Loucy (cell line): ENCODE measurements around the gene MAP3K10.

ENCODE experiments used
- H2AFZ ChIP-seq: fragments of 200-600 bp; sonication (generic); 2 replicates; pipeline ENCODE4 v1.6.0; 2016; ENCODE audit warnings: antibody characterized with exemption, mild to moderate bottlenecking, low read length, moderate library complexity
- H3F3A ChIP-seq: fragments of 200-600 bp; 2 replicates; pipeline ENCODE4 v1.6.0; 2016; ENCODE audit warnings: antibody characterized with exemption, low read depth, mild to moderate bottlenecking
- H3K27me3 ChIP-seq: fragments of 200-600 bp; sonication (generic); 2 replicates; pipeline ENCODE4 v1.6.1; 2014; ENCODE audit warnings: low read length, mild to moderate bottlenecking; ENCODE audit not compliant: insufficient read depth, poor library complexity, severe bottlenecking
- H3K36me3 ChIP-seq: fragments of 200-600 bp; sonication (generic); 2 replicates; pipeline ENCODE4 v1.6.1; 2016; ENCODE audit warnings: low read length; ENCODE audit not compliant: insufficient read depth
- H3K4me1 ChIP-seq: fragments of 200-600 bp; sonication (generic); 2 replicates; pipeline ENCODE4 v1.5.1; 2014; ENCODE audit warnings: low read length, mild to moderate bottlenecking; ENCODE audit not compliant: insufficient read depth, poor library complexity, severe bottlenecking
- H3K4me2 ChIP-seq: fragments of 200-600 bp; sonication (generic); 2 replicates; pipeline ENCODE4 v1.6.0; 2014; ENCODE audit warnings: antibody characterized with exemption, low read length, low read depth, mild to moderate bottlenecking; ENCODE audit not compliant: poor library complexity, severe bottlenecking
- H3K4me3 ChIP-seq: fragments of 200-600 bp; sonication (generic); 2 replicates; pipeline ENCODE4 v1.5.1; 2014; ENCODE audit warnings: low read length, mild to moderate bottlenecking, mixed read lengths; ENCODE audit not compliant: poor library complexity, severe bottlenecking
- H3K79me2 ChIP-seq: fragments of 200-600 bp; sonication (generic); 2 replicates; pipeline ENCODE4 v1.6.1; 2014; ENCODE audit warnings: low read length; ENCODE audit not compliant: insufficient read depth
- H3K9ac ChIP-seq: fragments of 200-600 bp; sonication (generic); 2 replicates; pipeline ENCODE4 v1.6.0; 2014; ENCODE audit warnings: mild to moderate bottlenecking, low read depth, low read length, moderate library complexity; ENCODE audit not compliant: poor library complexity, severe bottlenecking
- H3K9me2 ChIP-seq: fragments of 200-600 bp; sonication (generic); replicated peaks from 2 replicates; pipeline ENCODE4 v1.6.1; 2016; ENCODE audit warnings: low read depth, low read length, mixed read lengths
- H3K9me3 ChIP-seq: fragments of 200-600 bp; sonication (generic); 2 replicates; pipeline ENCODE4 v1.6.1; 2014; ENCODE audit warnings: mild to moderate bottlenecking, antibody characterized with exemption, low read length, low read depth; ENCODE audit not compliant: insufficient read depth
- H4K20me1 ChIP-seq: fragments of 200-600 bp; sonication (generic); 2 replicates; pipeline ENCODE4 v1.6.0; 2014; ENCODE audit warnings: antibody characterized with exemption, low read length, mild to moderate bottlenecking; ENCODE audit not compliant: insufficient read depth, poor library complexity, severe bottlenecking
- CTCF ChIP-seq: fragments of 200-600 bp; sonication (generic); conservative IDR thresholded peaks from 2 replicates; pipeline ENCODE4 v1.5.1; 2014; ENCODE audit warnings: mild to moderate bottlenecking, antibody characterized with exemption, low read length
- EZH2phosphoT487 ChIP-seq: fragments of 200-600 bp; IDR thresholded peaks from 2 replicates; pipeline ENCODE4 v1.6.1; 2018; ENCODE audit warnings: antibody characterized with exemption, mild to moderate bottlenecking, moderate library complexity, borderline replicate concordance

Gene MAP3K10

DNA sequence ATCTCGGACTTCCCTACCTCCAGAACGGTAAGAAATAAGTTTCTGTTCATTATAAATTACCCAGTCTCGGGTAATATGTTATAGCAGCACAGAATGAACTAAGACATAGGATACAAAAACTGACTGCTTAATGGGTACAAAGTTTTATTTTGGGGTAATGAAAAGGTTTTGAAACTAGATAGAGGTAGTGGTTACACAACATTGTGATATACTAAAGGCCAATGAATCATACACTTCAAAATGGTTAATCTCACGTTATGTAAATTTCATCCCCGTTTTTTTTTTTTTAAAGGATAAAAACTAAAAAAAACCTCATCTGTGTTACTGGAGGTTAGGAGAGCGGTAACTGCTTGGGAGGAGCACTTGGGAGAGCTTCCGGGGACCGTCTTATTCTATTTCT is 70.4 kb downstream of the MAP3K10 start:
- no peak overlapping the region for H2AFZ ChIP-seq
- H3F3A ChIP-seq = no peaks in the 10 kb centered on the region
- no peak overlapping the region for H3K4me2 ChIP-seq
- no peaks in the 10 kb centered on the region for H3K4me1 ChIP-seq
- H3K9me3 ChIP-seq = no peaks in the 10 kb centered on the region
- H3K79me2 ChIP-seq = peaks cover 64% of the 10 kb centered on the region; the same call in 1 of the 2 replicates
- peaks cover 20% of the 10 kb centered on the region for H4K20me1 ChIP-seq
- H3K4me3 ChIP-seq = no peak overlapping the region
- H3K27me3 ChIP-seq = no peaks in the 10 kb centered on the region
- no peak for TF ChIP-seq CTCF
- TF ChIP-seq EZH2phosphoT487 = no peak
- H3K9ac ChIP-seq = no peak overlapping the region
- H3K9me2 ChIP-seq = no peaks in the 10 kb centered on the region
- H3K36me3 ChIP-seq = peaks cover 38% of the 10 kb centered on the region; the same call in 1 of the 2 replicates

DNA sequence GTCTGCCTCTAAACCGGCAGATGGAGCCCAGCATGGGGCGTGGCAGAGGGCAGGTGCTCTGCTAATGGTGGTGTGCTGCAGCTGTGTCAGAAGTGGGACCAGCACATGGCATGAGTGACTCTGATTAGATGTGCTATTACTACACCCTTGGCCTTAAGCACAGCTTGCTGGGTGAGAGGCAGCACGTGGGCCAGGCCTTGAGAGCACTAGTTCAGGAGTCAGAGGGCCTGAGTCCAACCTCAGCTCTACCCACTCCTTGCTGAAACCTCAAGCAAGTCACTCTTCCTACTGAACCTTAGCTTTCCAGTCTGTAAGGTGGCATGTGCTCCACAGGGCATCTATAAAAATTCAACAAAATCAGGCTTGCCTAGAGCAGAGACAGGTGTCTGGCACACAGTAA is 71.2 kb downstream of the MAP3K10 start:
- Histone ChIP-seq H3K9me2 (no peaks in the 10 kb centered on the region), H3K36me3 (peaks cover 36% of the 10 kb centered on the region; the same call in 1 of the 2 replicates), H3K79me2 (peaks cover 63% of the 10 kb centered on the region; the same call in 1 of the 2 replicates), H3K27me3 (no peaks in the 10 kb centered on the region), H3K4me3 (no peak overlapping the region), H3K9ac (no peak overlapping the region), H4K20me1 (peaks cover 22% of the 10 kb centered on the region), H2AFZ (no peak overlapping the region), H3K4me2 (no peak overlapping the region), H3K9me3 (no peaks in the 10 kb centered on the region), H3K4me1 (no peaks in the 10 kb centered on the region), H3F3A (no peaks in the 10 kb centered on the region)
- TF ChIP-seq CTCF (no peak), EZH2phosphoT487 (no peak)

DNA sequence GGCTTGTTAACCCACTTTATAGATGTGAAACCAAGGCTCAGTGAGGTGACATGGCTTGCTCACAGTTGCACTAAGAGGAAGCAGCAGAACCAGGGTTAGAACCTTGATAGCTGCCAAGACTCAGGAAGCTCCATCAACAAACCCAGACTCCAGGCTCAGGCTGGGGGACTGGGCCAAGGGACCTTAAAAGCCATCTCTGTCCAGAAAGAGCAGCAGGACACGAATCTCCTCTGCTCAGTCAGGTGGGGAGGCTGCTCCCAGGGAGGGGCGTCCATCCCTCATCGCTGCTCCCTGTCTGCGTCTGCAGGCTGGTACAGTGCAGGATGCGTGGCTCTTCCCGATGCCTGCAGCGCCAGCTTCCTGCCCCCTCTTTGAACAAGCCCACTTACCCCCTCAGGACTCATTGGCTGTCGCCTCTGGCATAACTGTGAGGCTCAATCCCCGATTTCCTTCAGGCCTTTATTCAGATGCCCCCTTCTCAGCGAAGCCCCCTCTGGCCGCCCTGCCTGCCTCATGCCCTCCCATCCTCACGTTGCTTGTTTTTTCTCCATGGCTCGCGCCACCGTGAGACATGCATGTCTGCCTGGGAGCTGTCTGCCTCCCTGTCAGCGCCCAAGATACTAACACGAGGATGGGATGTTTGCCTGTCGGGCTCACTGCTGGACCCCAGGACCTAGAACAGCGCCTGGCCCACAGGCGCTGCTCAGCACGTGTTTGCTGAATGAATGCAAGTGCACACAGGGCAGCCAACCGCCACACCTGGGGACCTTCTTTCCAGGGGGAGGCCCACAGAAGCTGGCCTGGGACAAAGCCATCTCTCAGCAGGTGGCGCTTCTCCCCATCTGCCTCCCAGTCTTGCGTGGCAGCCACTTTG is 72.5 kb downstream of the MAP3K10 start:
- H3K79me2 ChIP-seq = peaks cover 65% of the 10 kb centered on the region; the same call in 1 of the 2 replicates
- no peak overlapping the region for H3K4me3 ChIP-seq
- H2AFZ ChIP-seq = no peak overlapping the region
- no peaks in the 10 kb centered on the region for H3F3A ChIP-seq
- H3K9me2 ChIP-seq = no peaks in the 10 kb centered on the region
- TF ChIP-seq CTCF = no peak
- no peak for TF ChIP-seq EZH2phosphoT487
- H3K9ac ChIP-seq = no peak overlapping the region
- no peak overlapping the region for H3K4me2 ChIP-seq
- no peaks in the 10 kb centered on the region for H3K9me3 ChIP-seq
- peaks cover 26% of the 10 kb centered on the region for H4K20me1 ChIP-seq
- H3K36me3 ChIP-seq = peaks cover 36% of the 10 kb centered on the region; the same call in 1 of the 2 replicates
- H3K27me3 ChIP-seq = no peaks in the 10 kb centered on the region
- no peaks in the 10 kb centered on the region for H3K4me1 ChIP-seq
